Measurements from ENCODE around the gene KCNF1. TPM values are rescaled to one million over a fixed set of nuclear protein-coding genes. Genes with fewer than 3 reads are reported as not detected.
A peak's percentile ranks its signal among the peaks of the same experiment; 100 is the strongest.

The KCNF1 gene
- total and polyA plus RNA-seq, 2 donors from 2014 or later = 0.63 to 0.67 TPM

DNA sequence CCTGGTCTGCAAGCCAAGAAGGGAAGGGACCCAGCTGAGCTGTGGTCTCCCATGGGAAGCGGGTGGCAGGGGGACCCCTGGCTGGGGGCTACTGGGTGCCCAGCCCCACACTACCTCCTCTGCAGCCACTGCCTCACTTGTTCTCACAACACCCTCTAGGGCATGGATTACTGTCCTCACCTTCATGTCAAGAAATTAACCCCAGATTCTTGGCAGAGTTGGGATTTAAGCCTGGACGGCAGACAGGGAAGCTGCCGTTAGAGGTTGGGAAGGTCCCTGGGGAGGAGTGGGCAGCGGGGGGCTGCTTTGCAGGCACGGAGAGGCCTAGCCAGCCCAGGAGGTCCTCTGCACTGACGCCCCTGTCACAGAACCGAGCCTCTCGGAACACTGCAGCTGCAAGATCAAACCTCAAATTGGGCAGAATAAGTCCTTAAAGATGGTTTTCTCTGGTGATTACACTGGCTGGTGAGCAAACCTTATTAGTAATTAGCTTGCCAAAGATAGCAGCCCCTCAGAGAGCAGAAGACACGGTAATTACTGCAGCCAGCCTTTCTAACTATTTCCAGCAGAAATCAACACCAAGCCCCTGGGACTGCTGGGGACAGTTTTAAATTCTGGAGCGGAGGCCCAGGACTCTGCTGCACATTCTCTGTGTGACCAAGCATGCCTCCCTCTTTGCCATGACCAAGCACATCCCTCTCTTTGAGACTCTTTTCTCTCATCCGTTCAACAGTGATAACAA lies 35.9 kb downstream of the KCNF1 start:
- H3K36me3 ChIP-seq (ENCODE audit: control insufficient read depth in 2 of 3, insufficient read depth in 3 of 3, low read length in 3 of 3) = no peaks in the 10 kb centered on the region
- DNase-seq = no peak
- no peak for FAIRE-seq

GRCh38 chr2:10948188-10948564 lies 36.4 kb downstream of the KCNF1 start:
- intact Hi-C loops (cut with DNase I) = no loop called here
- no peak for DNase-seq
- Histone ChIP-seq H3K27ac (ENCODE audit: low read depth in 2 of 2, low read length in 2 of 2) (no peak overlapping the region), H3K4me3 (ENCODE audit: low read length in 3 of 3) (no peak overlapping the region), H3K4me1 (ENCODE audit: control insufficient read depth in 2 of 3, insufficient read depth in 2 of 3, low read depth in 1 of 3, low read length in 3 of 3) (no peaks in the 10 kb centered on the region), H3K36me3 (ENCODE audit: control insufficient read depth in 2 of 3, insufficient read depth in 3 of 3, low read length in 3 of 3) (no peaks in the 10 kb centered on the region), H3K27me3 (ENCODE audit: control insufficient read depth, insufficient read depth, low read length) (no peaks in the 10 kb centered on the region), H3K9me3 (ENCODE audit: control insufficient read depth in 2 of 3, insufficient read depth in 1 of 3, low read length in 3 of 3) (no peaks in the 10 kb centered on the region), H3K9ac (ENCODE audit: low read length in 3 of 3) (no peak overlapping the region)
- no peak for FAIRE-seq
- TF ChIP-seq, protein P1, sequence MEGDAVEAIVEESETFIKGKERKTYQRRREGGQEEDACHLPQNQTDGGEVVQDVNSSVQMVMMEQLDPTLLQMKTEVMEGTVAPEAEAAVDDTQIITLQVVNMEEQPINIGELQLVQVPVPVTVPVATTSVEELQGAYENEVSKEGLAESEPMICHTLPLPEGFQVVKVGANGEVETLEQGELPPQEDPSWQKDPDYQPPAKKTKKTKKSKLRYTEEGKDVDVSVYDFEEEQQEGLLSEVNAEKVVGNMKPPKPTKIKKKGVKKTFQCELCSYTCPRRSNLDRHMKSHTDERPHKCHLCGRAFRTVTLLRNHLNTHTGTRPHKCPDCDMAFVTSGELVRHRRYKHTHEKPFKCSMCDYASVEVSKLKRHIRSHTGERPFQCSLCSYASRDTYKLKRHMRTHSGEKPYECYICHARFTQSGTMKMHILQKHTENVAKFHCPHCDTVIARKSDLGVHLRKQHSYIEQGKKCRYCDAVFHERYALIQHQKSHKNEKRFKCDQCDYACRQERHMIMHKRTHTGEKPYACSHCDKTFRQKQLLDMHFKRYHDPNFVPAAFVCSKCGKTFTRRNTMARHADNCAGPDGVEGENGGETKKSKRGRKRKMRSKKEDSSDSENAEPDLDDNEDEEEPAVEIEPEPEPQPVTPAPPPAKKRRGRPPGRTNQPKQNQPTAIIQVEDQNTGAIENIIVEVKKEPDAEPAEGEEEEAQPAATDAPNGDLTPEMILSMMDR (IDR thresholded peaks at IDR 0.05; ENCODE audit: borderline replicate concordance, extremely low read depth, insufficient read depth) = no peak

More for the DNA sequence above, 35.9 kb downstream of the KCNF1 start:
- no peaks in the 10 kb centered on the region for H3K4me1 ChIP-seq (ENCODE audit: control insufficient read depth in 2 of 3, insufficient read depth in 2 of 3, low read depth in 1 of 3, low read length in 3 of 3)
- no peak overlapping the region for H3K27ac ChIP-seq (ENCODE audit: low read depth in 2 of 2, low read length in 2 of 2)
- TF ChIP-seq, protein P1 (IDR thresholded peaks at IDR 0.05; ENCODE audit: borderline replicate concordance, extremely low read depth, insufficient read depth) = no peak
- H3K4me3 ChIP-seq (ENCODE audit: low read length in 3 of 3) = no peak overlapping the region
- no peak overlapping the region for H3K9ac ChIP-seq (ENCODE audit: low read length in 3 of 3)
- H3K9me3 ChIP-seq (ENCODE audit: control insufficient read depth in 2 of 3, insufficient read depth in 1 of 3, low read length in 3 of 3) = no peaks in the 10 kb centered on the region
- intact Hi-C loops (cut with DNase I) = no loop called here
- no peaks in the 10 kb centered on the region for H3K27me3 ChIP-seq (ENCODE audit: control insufficient read depth, insufficient read depth, low read length)

DNA sequence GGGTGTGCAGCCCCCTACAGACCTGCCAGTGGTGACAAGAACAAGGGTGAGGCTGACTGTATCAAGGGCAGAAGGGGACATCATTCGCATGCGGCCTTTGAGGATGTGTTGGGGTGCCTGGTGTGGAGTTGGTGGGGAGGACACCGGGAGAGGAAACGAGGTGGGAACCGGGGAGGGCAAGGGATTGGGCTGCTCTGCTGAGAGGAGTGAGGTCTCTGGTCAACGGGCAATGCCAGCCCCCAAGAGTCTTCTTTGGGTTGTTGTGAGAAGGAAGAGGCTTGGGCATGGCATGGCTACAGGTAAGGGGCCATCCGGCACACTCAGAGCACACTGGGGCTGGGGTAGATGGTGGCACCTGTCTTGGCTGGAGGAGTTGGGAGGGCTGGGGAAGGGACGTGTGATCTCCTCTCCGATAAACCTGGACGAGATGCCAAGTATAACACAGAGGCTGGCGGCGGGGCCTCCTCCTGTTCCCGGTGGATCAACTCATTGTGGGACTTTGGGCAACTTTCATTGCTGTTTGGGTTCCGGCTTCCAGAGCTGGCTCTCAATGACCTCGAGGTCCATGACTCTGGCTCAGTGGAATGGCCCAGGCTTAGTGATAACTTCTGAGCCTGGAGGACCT lies 37.0 kb downstream of the KCNF1 start:
- H3K9ac ChIP-seq (ENCODE audit: low read length in 3 of 3) = no peak overlapping the region
- FAIRE-seq = no peak
- H3K27me3 ChIP-seq (ENCODE audit: control insufficient read depth, insufficient read depth, low read length) = no peaks in the 10 kb centered on the region
- H3K4me3 ChIP-seq (ENCODE audit: low read length in 3 of 3) = no peak overlapping the region
- peak in 1 of 5 donors; percentile 61 for DNase-seq
- intact Hi-C loops (cut with DNase I) = no loop called here
- TF ChIP-seq, protein P1 (IDR thresholded peaks at IDR 0.05; ENCODE audit: borderline replicate concordance, extremely low read depth, insufficient read depth) = no peak
- H3K36me3 ChIP-seq (ENCODE audit: control insufficient read depth in 2 of 3, insufficient read depth in 3 of 3, low read length in 3 of 3) = no peaks in the 10 kb centered on the region
- H3K4me1 ChIP-seq (ENCODE audit: control insufficient read depth in 2 of 3, insufficient read depth in 2 of 3, low read depth in 1 of 3, low read length in 3 of 3) = no peaks in the 10 kb centered on the region
- H3K27ac ChIP-seq (ENCODE audit: low read depth in 2 of 2, low read length in 2 of 2) = no peak overlapping the region
- H3K9me3 ChIP-seq (ENCODE audit: control insufficient read depth in 2 of 3, insufficient read depth in 1 of 3, low read length in 3 of 3) = no peaks in the 10 kb centered on the region

Measured in kidney (tissue), 14 donors.